ENCODE results near the gene SSX2IP.
"Not testable (repeated sequence)": the region's sequence is repeated elsewhere in the genome, so short reads cannot be mapped to it uniquely, and the experiment has no call there.

The SSX2IP gene

GRCh38 chr1:84598846-84599741 lies 91.2 kb downstream of the SSX2IP start:
- Mint-ChIP-seq H3K4me1 (peaks cover 18% of the 10 kb centered on the region), H3K9me3 (peaks cover under 1% of the 10 kb centered on the region), H3K4me3 (peak overlapping the region; percentile 40), H3K27me3 (no peaks in the 10 kb centered on the region), H3K27ac (peak overlapping the region; percentile 87), H3K36me3 (no peaks in the 10 kb centered on the region)
- ATAC-seq = peak; percentile 80

GRCh38 chr1:84598418-84598817 lies 91.8 kb downstream of the SSX2IP start:
- no peak for ATAC-seq
- Mint-ChIP-seq H3K9me3 (no peaks in the 10 kb centered on the region), H3K36me3 (no peaks in the 10 kb centered on the region), H3K4me1 (peaks cover 18% of the 10 kb centered on the region), H3K27ac (peak overlapping the region; percentile 87), H3K4me3 (no peak overlapping the region), H3K27me3 (no peaks in the 10 kb centered on the region)

- Mint-ChIP-seq H3K9me3 (peaks cover 2% of the 10 kb centered on the region), H3K27me3 (no peaks in the 10 kb centered on the region), H3K27ac (no peak overlapping the region), H3K36me3 (peaks cover under 1% of the 10 kb centered on the region), H3K4me1 (peaks cover 18% of the 10 kb centered on the region), H3K4me3 (no peak overlapping the region)
- no peak for ATAC-seq
Observed at GRCh38 chr1:84597011-84597410, 93.2 kb downstream of the SSX2IP start.

- peaks cover 16% of the 10 kb centered on the region for H3K4me1 Mint-ChIP-seq
- H3K36me3 Mint-ChIP-seq, H3K27me3 Mint-ChIP-seq, H3K27ac Mint-ChIP-seq, H3K4me3 Mint-ChIP-seq, H3K9me3 Mint-ChIP-seq, ATAC-seq: not testable (repeated sequence)
Observed at GRCh38 chr1:84594959-84595358, 95.3 kb downstream of the SSX2IP start.

Measured in stimulated activated memory B cell treated with anti-CD40 and anti-IgM and Interleukin-4, amounts not matched to agents 10 μg/mL and 1 μg/mL and 100 μg/mL, for 72 hours (primary cell).